Activated naive CD4-positive, alpha-beta T cell treated with anti-CD3 and anti-CD28 coated beads, Interleukin-2, amount 10 ng/mL, durations not matched to agents 7 days and 5 days (primary cell): ENCODE measurements around the gene PSMD4.
"Not testable (repeated sequence)": the region's sequence is repeated elsewhere in the genome, so short reads cannot be mapped to it uniquely, and the experiment has no call there.

Experiments used
- CTCF ChIA-PET: fragments of 350-600 bp; sonication (Branson Sonifier 250); formaldehyde crosslinking; loops from one replicate; lab custom pipeline; 2021; ENCODE audit warnings: antibody characterized with exemption; lab: Charles Lee
- DNase-seq: peaks from one replicate; pipeline ENCODE4 v3.0.0-alpha.2; 2020
- H3K27ac Mint-ChIP-seq: one replicate; pipeline ENCODE4 v1.8.0; 2021; ENCODE audit warnings: mild to moderate bottlenecking, moderate library complexity, mixed read lengths
- H3K27me3 Mint-ChIP-seq: one replicate; pipeline ENCODE4 v1.8.0; 2021; ENCODE audit warnings: mild to moderate bottlenecking, mixed read lengths
- H3K36me3 Mint-ChIP-seq: one replicate; pipeline ENCODE4 v1.8.0; 2021; ENCODE audit warnings: mixed read lengths
- H3K4me1 Mint-ChIP-seq: one replicate; pipeline ENCODE4 v1.8.0; 2021; ENCODE audit warnings: mixed read lengths
- H3K4me3 Mint-ChIP-seq: one replicate; pipeline ENCODE4 v1.8.0; 2021; ENCODE audit warnings: mild to moderate bottlenecking, moderate library complexity, mixed read lengths
- H3K9me3 Mint-ChIP-seq: one replicate; pipeline ENCODE4 v1.8.0; 2021; ENCODE audit warnings: mixed read lengths

The PSMD4 gene

DNA sequence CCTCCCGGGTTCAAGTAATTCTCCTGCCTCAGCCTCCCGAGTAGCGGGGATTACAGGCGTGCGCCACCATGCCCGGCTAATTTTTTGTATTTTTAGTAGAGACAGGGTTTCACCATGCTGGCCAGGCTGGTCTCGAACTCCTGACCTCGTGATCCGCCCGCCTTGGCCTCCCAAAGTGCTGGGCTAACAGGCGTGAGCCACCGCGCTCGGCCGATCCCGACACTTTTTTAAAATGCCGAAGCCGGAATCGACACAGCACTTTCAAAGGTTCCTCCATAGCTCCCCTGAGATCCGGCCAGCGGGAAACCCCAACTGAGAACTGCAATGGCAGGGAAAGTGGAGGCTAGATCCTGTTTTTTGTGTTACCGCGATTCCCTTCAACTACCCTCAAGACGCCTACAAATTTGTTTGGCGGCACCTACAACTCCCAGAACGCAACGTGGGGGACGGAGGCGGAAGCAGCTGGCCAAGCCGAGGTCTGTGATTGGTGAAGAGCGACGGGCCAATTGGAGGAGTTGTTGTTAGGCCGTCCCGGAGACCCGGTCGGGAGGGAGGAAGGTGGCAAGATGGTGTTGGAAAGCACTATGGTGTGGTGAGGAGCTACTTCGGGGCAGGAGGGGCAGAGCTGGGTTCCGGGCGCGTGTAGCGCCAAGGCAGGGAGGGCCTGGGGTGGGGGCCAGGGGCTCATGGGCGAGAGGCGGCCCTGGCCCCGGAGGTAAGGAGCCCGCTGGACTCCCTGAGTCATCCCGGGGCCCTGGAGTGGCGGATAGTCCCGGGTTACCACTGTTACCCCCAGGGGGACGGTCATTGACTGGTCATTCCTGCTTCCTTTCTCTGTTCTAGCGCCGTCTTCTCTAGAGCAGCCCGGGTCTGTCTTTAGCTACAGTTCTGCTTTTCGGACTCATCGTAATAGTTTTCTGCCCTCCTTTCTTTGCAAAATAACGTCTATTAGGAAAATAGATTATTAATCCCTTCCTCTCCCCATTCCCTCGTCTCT is at the start of gene PSMD4:
PSMD4 (plus strand) TSS at position 518 of the 997 bp plus-strand sequence; CDS start at position 567, 49 bp downstream.
- Mint-ChIP-seq H3K4me1 (peaks cover 31% of the 10 kb centered on the region), H3K9me3 (no peaks in the 10 kb centered on the region), H3K27ac (peak within 1 kb of the TSS; percentile 83), H3K36me3 (peaks cover 10% of the 10 kb centered on the region), H3K27me3 (peaks cover 4% of the 10 kb centered on the region), H3K4me3 (peak within 1 kb of the TSS; percentile 84)
- CTCF ChIA-PET, result interaction anchor here (0.6 to 1.9 kb wide), 4 partner anchors 27 to 722 kb away, joined by 3 to 9 read pairs (median 4); partner anchors contain the start of gene ZNF687
- peak; percentile 96 for DNase-seq

GRCh38 chr1:151205381-151205965 is 49.1 kb upstream of the PSMD4 start:
- H3K27ac Mint-ChIP-seq, H3K9me3 Mint-ChIP-seq: not testable (repeated sequence)

DNA sequence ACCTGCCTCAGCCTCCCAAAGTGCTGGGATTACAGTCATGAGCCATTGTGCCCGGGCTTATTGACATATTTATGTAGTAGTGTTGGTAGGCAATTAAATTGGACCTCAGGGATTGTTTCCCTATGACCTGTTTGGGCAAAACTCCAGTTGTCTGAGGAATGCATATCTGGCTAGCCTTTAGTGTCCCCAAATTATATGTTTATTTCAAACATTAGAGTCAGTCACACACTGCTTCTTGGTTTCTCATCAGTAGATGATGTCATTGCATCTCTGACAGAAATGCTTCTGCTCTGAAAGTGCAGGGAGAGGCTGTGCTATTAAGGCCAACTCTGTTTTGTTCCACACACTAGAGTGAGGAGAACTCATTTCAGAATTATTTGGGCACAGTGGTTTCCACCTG is 43.7 kb upstream of the PSMD4 start:
- Mint-ChIP-seq H3K27me3 (no peaks in the 10 kb centered on the region), H3K4me1 (peaks cover 36% of the 10 kb centered on the region), H3K9me3 (no peaks in the 10 kb centered on the region), H3K4me3 (no peak overlapping the region), H3K36me3 (peaks cover 46% of the 10 kb centered on the region), H3K27ac (no peak overlapping the region)
- no peak for DNase-seq
- CTCF ChIA-PET, result no interaction called here

More at GRCh38 chr1:151205381-151205965, 49.1 kb upstream of the PSMD4 start:
- H3K4me3 Mint-ChIP-seq, CTCF ChIA-PET, DNase-seq, H3K27me3 Mint-ChIP-seq: not testable (repeated sequence)
- peaks cover 34% of the 10 kb centered on the region for H3K36me3 Mint-ChIP-seq
- peaks cover 26% of the 10 kb centered on the region for H3K4me1 Mint-ChIP-seq

DNA sequence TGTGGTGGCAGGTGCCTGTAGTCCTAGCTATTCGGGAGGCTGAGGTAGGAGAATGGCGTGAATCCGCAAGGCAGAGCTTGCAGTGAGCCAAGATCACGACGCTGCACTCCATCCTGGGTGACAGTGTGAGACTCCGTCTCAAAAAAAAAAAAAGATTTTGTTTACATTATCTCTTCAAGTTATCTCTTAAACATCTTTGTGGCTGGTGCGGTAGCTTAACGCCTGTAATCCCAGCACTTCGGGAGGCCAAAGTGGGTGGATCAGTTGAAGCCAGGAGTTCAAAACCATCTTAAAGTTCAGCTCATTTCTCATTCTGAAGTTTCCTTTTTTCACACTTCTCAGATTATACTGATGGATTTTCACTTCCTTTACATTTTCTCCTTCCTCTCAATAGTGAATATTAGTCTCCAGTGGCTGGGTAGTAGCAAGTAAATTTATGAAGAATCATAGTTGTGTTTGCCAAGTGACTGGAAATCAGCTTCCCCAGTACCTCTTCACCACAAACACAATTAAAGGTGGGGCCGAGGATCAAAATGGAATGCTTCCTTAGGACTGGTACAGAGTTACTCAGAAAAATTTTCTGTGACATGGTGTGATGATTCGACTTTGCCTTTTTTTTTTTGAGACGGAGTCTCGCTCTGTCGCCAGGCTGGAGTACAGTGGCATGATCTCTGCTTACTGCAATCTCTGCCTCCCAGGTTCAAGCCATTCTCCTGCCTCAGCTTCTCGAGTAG is 42.4 kb upstream of the PSMD4 start:
- Mint-ChIP-seq H3K36me3 (peaks cover 38% of the 10 kb centered on the region), H3K27ac (peak overlapping the region; percentile 91), H3K9me3 (no peaks in the 10 kb centered on the region), H3K4me1 (peaks cover 38% of the 10 kb centered on the region), H3K4me3 (peak overlapping the region; percentile 19), H3K27me3 (no peaks in the 10 kb centered on the region)
- DNase-seq, result peak; percentile 27
- CTCF ChIA-PET, result interaction anchor here (0.6 to 1.4 kb wide), 4 partner anchors 31 to 883 kb away, joined by 3 to 4 read pairs (median 4); no protein-coding TSS in a partner anchor

DNA sequence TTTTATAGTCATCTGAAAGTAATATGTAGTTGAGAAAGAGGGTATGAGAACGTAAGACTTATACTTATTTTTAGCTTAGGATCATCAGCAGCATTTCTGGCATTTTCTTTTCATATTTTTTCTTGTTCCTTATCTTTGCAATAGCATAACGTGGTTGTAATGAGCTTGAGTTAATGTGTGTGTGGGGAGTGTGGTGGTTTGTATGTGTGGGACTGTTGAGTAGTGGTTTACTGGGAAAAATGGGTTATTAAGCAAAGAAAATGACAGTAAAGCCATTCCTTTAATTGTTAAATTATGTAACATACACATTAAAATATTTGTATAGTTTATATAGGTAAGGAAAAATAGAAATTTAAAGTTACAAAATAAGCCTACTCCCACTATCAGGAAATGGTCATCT is 41.0 kb upstream of the PSMD4 start:
- Mint-ChIP-seq H3K4me1 (peaks cover 39% of the 10 kb centered on the region), H3K27me3 (no peaks in the 10 kb centered on the region), H3K4me3 (no peak overlapping the region), H3K27ac (peak overlapping the region; percentile 33), H3K9me3 (no peaks in the 10 kb centered on the region), H3K36me3 (peaks cover 37% of the 10 kb centered on the region)
- no peak for DNase-seq
- CTCF ChIA-PET, result interaction anchor here (0.7 to 1.4 kb wide), 2 partner anchors 114 to 141 kb away, joined by 4 read pairs; no protein-coding TSS in a partner anchor

- no peak overlapping the region for H3K4me3 Mint-ChIP-seq
- H3K27me3 Mint-ChIP-seq, result no peaks in the 10 kb centered on the region
- H3K9me3 Mint-ChIP-seq, result no peaks in the 10 kb centered on the region
- H3K36me3 Mint-ChIP-seq, result peaks cover 15% of the 10 kb centered on the region
- H3K27ac Mint-ChIP-seq, result no peak overlapping the region
- DNase-seq, result no peak
- H3K4me1 Mint-ChIP-seq, result peaks cover 2% of the 10 kb centered on the region
- CTCF ChIA-PET, result no interaction called here
These were observed 32.9 kb upstream of the PSMD4 start for GRCh38 chr1:151221616-151222015.

GRCh38 chr1:151222130-151222529 is 32.4 kb upstream of the PSMD4 start:
- Mint-ChIP-seq H3K4me3 (no peak overlapping the region), H3K36me3 (peaks cover 18% of the 10 kb centered on the region)
- CTCF ChIA-PET, result no interaction called here

GRCh38 chr1:151235235-151235634 is 19.3 kb upstream of the PSMD4 start:
- H3K4me3 Mint-ChIP-seq, result no peak overlapping the region
- DNase-seq, result no peak
- H3K9me3 Mint-ChIP-seq, result no peaks in the 10 kb centered on the region
- no peaks in the 10 kb centered on the region for H3K27me3 Mint-ChIP-seq
- H3K36me3 Mint-ChIP-seq, result peaks cover 62% of the 10 kb centered on the region
- CTCF ChIA-PET, result interaction anchor here (0.7 to 3.7 kb wide), 3 partner anchors 7 to 17 kb away, joined by 3 to 18 read pairs (median 9); no protein-coding TSS in a partner anchor
- no peak overlapping the region for H3K27ac Mint-ChIP-seq
- H3K4me1 Mint-ChIP-seq, result no peaks in the 10 kb centered on the region

More at GRCh38 chr1:151222130-151222529, 32.4 kb upstream of the PSMD4 start:
- Mint-ChIP-seq H3K27me3 (no peaks in the 10 kb centered on the region), H3K27ac (no peak overlapping the region), H3K4me1 (peaks cover 2% of the 10 kb centered on the region), H3K9me3 (no peaks in the 10 kb centered on the region)
- no peak for DNase-seq

DNA sequence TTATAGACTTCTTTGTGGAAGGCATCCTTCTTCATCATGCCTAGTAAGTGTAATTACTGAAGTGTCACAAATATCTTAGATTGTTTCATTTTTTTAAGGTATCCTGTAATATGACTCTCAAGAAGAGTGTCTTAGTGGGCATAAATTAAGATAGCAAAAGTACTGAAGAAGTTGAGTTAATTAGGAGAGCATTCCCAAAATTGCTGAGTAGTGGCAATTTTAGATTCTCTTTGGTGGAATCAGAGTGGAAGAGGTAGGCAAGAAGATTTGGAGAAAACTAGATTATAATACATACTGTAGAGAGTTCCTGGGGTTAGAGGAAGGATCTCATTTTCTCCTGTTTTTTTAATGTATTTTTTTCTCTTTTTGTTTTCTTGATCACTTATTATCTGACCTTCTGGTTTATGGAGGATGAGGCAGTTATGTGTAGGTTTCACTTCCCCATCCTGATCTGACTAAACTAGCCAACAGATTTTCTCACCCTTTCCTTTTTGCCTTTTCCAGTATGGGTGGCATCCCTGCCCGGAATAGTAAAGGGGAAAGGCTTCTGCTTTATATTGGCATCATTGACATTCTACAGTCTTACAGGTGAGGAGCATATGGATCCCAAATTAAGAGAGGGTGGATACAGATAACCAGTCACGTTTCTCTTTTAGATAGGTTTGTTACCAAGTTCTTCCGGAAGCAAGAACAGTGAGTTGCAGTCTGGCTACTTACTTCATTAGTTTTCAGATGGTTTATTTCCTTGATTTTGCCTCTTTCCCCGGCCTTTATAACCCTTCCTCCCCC is 16.7 kb upstream of the PSMD4 start:
- peaks cover 59% of the 10 kb centered on the region for H3K36me3 Mint-ChIP-seq

GRCh38 chr1:151238467-151238739 is 16.1 kb upstream of the PSMD4 start:
- H3K36me3 Mint-ChIP-seq, result peaks cover 59% of the 10 kb centered on the region
- DNase-seq, result no peak
- H3K9me3 Mint-ChIP-seq, result no peaks in the 10 kb centered on the region
- H3K27me3 Mint-ChIP-seq, result no peaks in the 10 kb centered on the region
- CTCF ChIA-PET, result no interaction called here
- H3K4me1 Mint-ChIP-seq, result no peaks in the 10 kb centered on the region
- no peak overlapping the region for H3K27ac Mint-ChIP-seq
- H3K4me3 Mint-ChIP-seq, result no peak overlapping the region

More for the DNA sequence above, 16.7 kb upstream of the PSMD4 start:
- Mint-ChIP-seq H3K27me3 (no peaks in the 10 kb centered on the region), H3K4me3 (no peak overlapping the region), H3K27ac (peak overlapping the region; percentile 30), H3K4me1 (no peaks in the 10 kb centered on the region), H3K9me3 (no peaks in the 10 kb centered on the region)
- no peak for DNase-seq
- CTCF ChIA-PET, result interaction anchor here (1.4 to 3.7 kb wide), 2 partner anchors 11 to 14 kb away, joined by 3 to 18 read pairs; no protein-coding TSS in a partner anchor

- H3K36me3 Mint-ChIP-seq, result peaks cover 60% of the 10 kb centered on the region
These were observed 12.1 kb upstream of the PSMD4 start for GRCh38 chr1:151242442-151242841.

DNA sequence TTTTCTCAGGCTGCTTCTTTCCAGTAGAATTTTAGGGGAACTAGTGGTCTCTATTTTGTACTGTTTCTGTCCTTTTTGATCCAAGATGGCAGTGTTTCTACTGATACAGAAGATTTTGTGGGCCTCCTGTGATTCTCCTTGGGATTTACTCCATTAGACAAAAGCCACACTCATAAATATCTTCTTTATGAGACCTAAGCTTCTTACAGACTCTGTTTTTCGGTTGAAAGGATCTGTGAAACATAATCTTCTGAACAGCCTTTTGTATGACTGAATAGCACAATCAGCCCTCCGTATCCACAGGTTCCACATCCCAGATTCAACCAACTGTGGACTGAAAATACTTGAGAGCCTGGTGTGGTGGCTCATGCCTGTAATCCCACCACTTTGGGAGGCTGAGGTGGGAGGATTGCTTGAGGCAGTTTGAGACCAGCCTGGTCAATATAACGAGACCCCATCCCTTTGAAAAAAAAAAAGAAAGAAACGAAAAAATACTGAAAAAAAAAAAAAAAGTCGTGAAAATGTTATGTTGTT is 10.8 kb upstream of the PSMD4 start:
- Mint-ChIP-seq H3K27me3 (no peaks in the 10 kb centered on the region), H3K4me3 (no peak overlapping the region), H3K4me1 (no peaks in the 10 kb centered on the region), H3K9me3 (no peaks in the 10 kb centered on the region), H3K36me3 (peaks cover 59% of the 10 kb centered on the region), H3K27ac (no peak overlapping the region)
- CTCF ChIA-PET, result interaction anchor here (0.8 to 1.6 kb wide), 2 partner anchors 8 to 32 kb away, joined by 4 to 5 read pairs; no protein-coding TSS in a partner anchor
- no peak for DNase-seq

More at GRCh38 chr1:151242442-151242841, 12.1 kb upstream of the PSMD4 start:
- H3K9me3 Mint-ChIP-seq, result no peaks in the 10 kb centered on the region
- H3K27ac Mint-ChIP-seq, result no peak overlapping the region
- H3K4me3 Mint-ChIP-seq, result no peak overlapping the region
- H3K4me1 Mint-ChIP-seq, result no peaks in the 10 kb centered on the region
- no peak for DNase-seq
- CTCF ChIA-PET, result interaction anchor here (1.6 kb wide), 1 partner anchor 9 kb away, joined by 5 read pairs; no protein-coding TSS in a partner anchor
- H3K27me3 Mint-ChIP-seq, result no peaks in the 10 kb centered on the region

- Mint-ChIP-seq H3K27ac (no peak overlapping the region), H3K4me1 (peaks cover 3% of the 10 kb centered on the region), H3K4me3 (no peak overlapping the region), H3K9me3 (no peaks in the 10 kb centered on the region), H3K27me3 (no peaks in the 10 kb centered on the region), H3K36me3 (peaks cover 57% of the 10 kb centered on the region)
- no peak for DNase-seq
- CTCF ChIA-PET, result interaction anchor here (1.4 kb wide), 1 partner anchor 93 kb away, joined by 3 read pairs; no protein-coding TSS in a partner anchor
These were observed 7.7 kb upstream of the PSMD4 start for GRCh38 chr1:151246786-151247185.
